HepG2 (cell line): ENCODE data around the gene COL4A3.

ENCODE experiments used
- HOXA7 ChIP-seq: sonication (generic); formaldehyde crosslinking; IDR thresholded peaks from 2 replicates; pipeline ENCODE4 v1.8.1; 2022; ENCODE audit warnings: mild to moderate bottlenecking, missing genetic modification reagents, moderate library complexity
- JUN ChIP-seq: sonication (generic); formaldehyde crosslinking; IDR thresholded peaks from 2 replicates; pipeline ENCODE4 v1.4.0; 2020; ENCODE audit warnings: mild to moderate bottlenecking, missing genetic modification reagents
- NFKBIZ ChIP-seq: IDR thresholded peaks from 2 replicates; pipeline ENCODE4 v1.6.1; 2018; ENCODE audit warnings: missing genetic modification reagents, missing compliant biosample characterization
- TBP ChIP-seq: sonication (generic); formaldehyde crosslinking; IDR thresholded peaks from 2 replicates; pipeline ENCODE4 v1.5.0; 2020; ENCODE audit warnings: missing genetic modification reagents
- TOE1 ChIP-seq: sonication (generic); formaldehyde crosslinking; IDR thresholded peaks from 2 replicates; pipeline ENCODE4 v1.4.0; 2020; ENCODE audit warnings: mild to moderate bottlenecking, missing genetic modification reagents
- ZNF768 ChIP-seq: sonication (generic); formaldehyde crosslinking; IDR thresholded peaks from 2 replicates; pipeline ENCODE4 v1.4.0; 2020; ENCODE audit warnings: missing genetic modification reagents
- TF ChIP-seq, protein P1 (sequence below): sonication (generic); formaldehyde crosslinking; IDR thresholded peaks from 2 replicates; pipeline ENCODE4 v1.4.0; 2020; ENCODE audit warnings: missing genetic modification reagents

DNA sequence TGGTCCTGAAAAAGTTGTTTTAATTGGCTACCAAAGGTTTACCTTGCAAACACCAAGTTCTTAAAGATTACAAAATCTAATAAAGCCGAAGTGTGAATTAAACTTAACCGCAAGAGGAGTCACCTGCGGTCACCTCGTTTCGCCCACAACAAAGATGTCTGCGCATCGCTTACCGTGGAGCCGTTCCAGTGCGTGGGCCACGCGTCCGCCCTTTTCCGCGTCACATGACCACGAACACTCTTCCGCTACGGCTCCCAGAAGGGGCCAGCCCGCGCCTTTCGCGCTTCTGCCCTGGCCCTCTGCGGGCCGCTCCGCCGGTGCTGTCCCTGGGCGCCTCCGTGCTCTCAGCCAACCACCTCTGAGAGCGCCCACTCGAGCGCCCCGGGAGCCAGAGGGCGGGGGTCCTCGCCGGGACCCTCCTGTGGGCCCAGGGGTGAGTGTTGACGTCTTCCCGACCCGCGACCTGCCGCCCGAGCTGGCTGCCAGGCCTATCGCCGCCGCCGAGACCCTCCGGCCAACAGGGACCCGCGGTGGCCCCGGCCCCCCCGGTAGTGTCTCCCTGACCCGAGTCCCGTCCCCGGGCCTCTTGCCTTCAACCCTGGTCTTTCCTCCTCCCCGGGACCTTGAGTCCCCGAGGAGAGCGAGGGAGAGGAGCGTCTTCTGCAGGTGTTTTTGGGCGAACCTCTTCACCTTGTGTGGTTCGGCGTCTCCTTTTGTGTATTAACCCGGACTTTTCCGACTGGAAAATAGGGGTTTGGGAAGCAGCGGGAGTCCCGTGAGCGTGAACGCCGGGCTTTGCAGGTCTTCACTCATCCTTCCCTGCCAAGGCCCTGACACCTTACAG is 160.8 kb downstream of the COL4A3 start, which contains the start of gene MFF:
- TF ChIP-seq, protein P1, sequence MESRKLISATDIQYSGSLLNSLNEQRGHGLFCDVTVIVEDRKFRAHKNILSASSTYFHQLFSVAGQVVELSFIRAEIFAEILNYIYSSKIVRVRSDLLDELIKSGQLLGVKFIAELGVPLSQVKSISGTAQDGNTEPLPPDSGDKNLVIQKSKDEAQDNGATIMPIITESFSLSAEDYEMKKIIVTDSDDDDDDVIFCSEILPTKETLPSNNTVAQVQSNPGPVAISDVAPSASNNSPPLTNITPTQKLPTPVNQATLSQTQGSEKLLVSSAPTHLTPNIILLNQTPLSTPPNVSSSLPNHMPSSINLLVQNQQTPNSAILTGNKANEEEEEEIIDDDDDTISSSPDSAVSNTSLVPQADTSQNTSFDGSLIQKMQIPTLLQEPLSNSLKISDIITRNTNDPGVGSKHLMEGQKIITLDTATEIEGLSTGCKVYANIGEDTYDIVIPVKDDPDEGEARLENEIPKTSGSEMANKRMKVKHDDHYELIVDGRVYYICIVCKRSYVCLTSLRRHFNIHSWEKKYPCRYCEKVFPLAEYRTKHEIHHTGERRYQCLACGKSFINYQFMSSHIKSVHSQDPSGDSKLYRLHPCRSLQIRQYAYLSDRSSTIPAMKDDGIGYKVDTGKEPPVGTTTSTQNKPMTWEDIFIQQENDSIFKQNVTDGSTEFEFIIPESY: peak; percentile 78
- TF ChIP-seq ZNF768 (CRISPR knock-in tag) (peak; percentile 85), NFKBIZ (peak; percentile 97; the same call in 1 of the 2 replicates), HOXA7 (CRISPR knock-in tag) (no peak), JUN (CRISPR knock-in tag) (peak; percentile 90), TOE1 (0 out of 2 replicates have a peak, but pooled peaks have one; percentile 17), TBP (peak; percentile 77; the same call in 1 of the 2 replicates)
